ENCODE data around the gene DRGX.

DRGX gene

GRCh38 chr10:49419005-49419404 lies 23.1 kb upstream of the DRGX start:
- Histone ChIP-seq H3K27me3 (ENCODE audit: control insufficient read depth, insufficient read depth, low read length, poor library complexity, severe bottlenecking) (no peaks in the 10 kb centered on the region), H3K27ac (ENCODE audit: insufficient read depth, low read depth, low read length, poor library complexity, severe bottlenecking) (no peak overlapping the region), H3K9me3 (ENCODE audit: control insufficient read depth, low read length) (no peaks in the 10 kb centered on the region), H3K4me3 (ENCODE audit: insufficient read depth, low read depth, low read length) (no peak overlapping the region), H3K4me1 (ENCODE audit: control insufficient read depth, insufficient read depth, low read length) (no peaks in the 10 kb centered on the region), H3K36me3 (ENCODE audit: control insufficient read depth, insufficient read depth, low read length) (no peaks in the 10 kb centered on the region)
- 87 to 94% methylated on average over 7 of the region's 7 CpGs for WGBS, 2 experiments

DNA sequence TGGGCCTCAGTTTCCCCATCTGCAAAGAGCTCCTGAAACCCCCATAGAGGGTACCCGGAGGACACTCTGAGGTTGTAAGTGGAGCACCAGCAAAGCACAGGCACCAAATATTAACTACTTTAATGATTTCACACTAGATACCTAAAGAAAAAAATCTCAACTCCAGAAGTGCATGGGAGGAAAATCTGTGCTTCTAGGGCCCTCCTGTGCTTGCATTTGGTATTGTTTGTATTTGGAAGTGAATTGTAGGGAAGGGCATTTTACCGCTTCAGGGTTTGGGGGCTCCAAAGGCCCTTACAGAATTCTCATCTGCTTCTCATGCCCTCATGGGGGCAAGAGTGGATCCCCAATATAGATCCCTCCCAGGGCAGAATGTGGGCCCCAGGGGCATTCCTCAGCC lies 22.4 kb upstream of the DRGX start:
- Histone ChIP-seq H3K36me3 (ENCODE audit: control insufficient read depth, insufficient read depth, low read length) (no peaks in the 10 kb centered on the region), H3K27me3 (ENCODE audit: control insufficient read depth, insufficient read depth, low read length, poor library complexity, severe bottlenecking) (no peaks in the 10 kb centered on the region), H3K9me3 (ENCODE audit: control insufficient read depth, low read length) (no peaks in the 10 kb centered on the region), H3K4me3 (ENCODE audit: insufficient read depth, low read depth, low read length) (no peak overlapping the region), H3K27ac (ENCODE audit: insufficient read depth, low read depth, low read length, poor library complexity, severe bottlenecking) (no peak overlapping the region), H3K4me1 (ENCODE audit: control insufficient read depth, insufficient read depth, low read length) (no peaks in the 10 kb centered on the region)
- WGBS, 2 experiments, result 93% methylated on average over 2 of the region's 2 CpGs

GRCh38 chr10:49418053-49418326 lies 22.1 kb upstream of the DRGX start:
- Histone ChIP-seq H3K4me1 (ENCODE audit: control insufficient read depth, insufficient read depth, low read length) (no peaks in the 10 kb centered on the region), H3K9me3 (ENCODE audit: control insufficient read depth, low read length) (no peaks in the 10 kb centered on the region), H3K36me3 (ENCODE audit: control insufficient read depth, insufficient read depth, low read length) (no peaks in the 10 kb centered on the region), H3K27ac (ENCODE audit: insufficient read depth, low read depth, low read length, poor library complexity, severe bottlenecking) (no peak overlapping the region), H3K4me3 (ENCODE audit: insufficient read depth, low read depth, low read length) (no peak overlapping the region), H3K27me3 (ENCODE audit: control insufficient read depth, insufficient read depth, low read length, poor library complexity, severe bottlenecking) (no peaks in the 10 kb centered on the region)
- WGBS, 2 experiments, result 91 to 94% methylated on average over 6 of the region's 6 CpGs

- 88 to 91% methylated on average over 28 to 29 of the region's 29 CpGs for WGBS, 2 experiments
Measured at GRCh38 chr10:49417311-49418052, 21.6 kb upstream of the DRGX start.

DNA sequence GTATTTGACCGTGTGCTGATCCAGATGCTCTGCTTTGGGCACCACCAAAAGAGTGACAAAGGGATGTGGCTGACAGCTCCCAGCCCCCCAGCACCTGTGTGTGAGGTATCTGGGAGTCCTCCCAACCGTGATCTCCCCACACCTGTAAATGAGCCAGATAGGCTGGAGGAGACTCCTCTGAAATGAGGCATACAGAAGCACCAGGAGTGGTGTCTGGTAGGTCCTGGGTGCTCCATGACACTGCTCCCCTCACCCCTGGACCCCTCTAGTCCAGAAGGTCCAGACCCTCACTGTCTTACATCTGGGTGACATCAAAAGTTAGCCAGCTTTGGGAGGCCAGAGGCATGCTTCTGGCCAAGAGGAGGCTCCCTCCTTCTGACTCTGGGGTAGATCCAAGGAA lies 20.0 kb upstream of the DRGX start:
- Histone ChIP-seq H3K27me3 (ENCODE audit: control insufficient read depth, insufficient read depth, low read length, poor library complexity, severe bottlenecking) (no peaks in the 10 kb centered on the region), H3K4me1 (ENCODE audit: control insufficient read depth, insufficient read depth, low read length) (no peaks in the 10 kb centered on the region), H3K36me3 (ENCODE audit: control insufficient read depth, insufficient read depth, low read length) (no peaks in the 10 kb centered on the region), H3K27ac (ENCODE audit: insufficient read depth, low read depth, low read length, poor library complexity, severe bottlenecking) (no peak overlapping the region), H3K9me3 (ENCODE audit: control insufficient read depth, low read length) (no peaks in the 10 kb centered on the region), H3K4me3 (ENCODE audit: insufficient read depth, low read depth, low read length) (no peak overlapping the region)
- WGBS, 2 experiments, result 83 to 95% methylated on average over 2 of the region's 2 CpGs

More at GRCh38 chr10:49417311-49418052, 21.6 kb upstream of the DRGX start:
- Histone ChIP-seq H3K9me3 (ENCODE audit: control insufficient read depth, low read length) (no peaks in the 10 kb centered on the region), H3K27ac (ENCODE audit: insufficient read depth, low read depth, low read length, poor library complexity, severe bottlenecking) (no peak overlapping the region), H3K36me3 (ENCODE audit: control insufficient read depth, insufficient read depth, low read length) (no peaks in the 10 kb centered on the region), H3K27me3 (ENCODE audit: control insufficient read depth, insufficient read depth, low read length, poor library complexity, severe bottlenecking) (no peaks in the 10 kb centered on the region), H3K4me1 (ENCODE audit: control insufficient read depth, insufficient read depth, low read length) (no peaks in the 10 kb centered on the region), H3K4me3 (ENCODE audit: insufficient read depth, low read depth, low read length) (no peak overlapping the region)

- no peaks in the 10 kb centered on the region for H3K36me3 ChIP-seq (ENCODE audit: control insufficient read depth, insufficient read depth, low read length)
- no peaks in the 10 kb centered on the region for H3K27me3 ChIP-seq (ENCODE audit: control insufficient read depth, insufficient read depth, low read length, poor library complexity, severe bottlenecking)
- H3K9me3 ChIP-seq (ENCODE audit: control insufficient read depth, low read length), result no peaks in the 10 kb centered on the region
- 92 to 93% methylated on average over 7 of the region's 7 CpGs for WGBS, 2 experiments
- no peak overlapping the region for H3K4me3 ChIP-seq (ENCODE audit: insufficient read depth, low read depth, low read length)
- no peak overlapping the region for H3K27ac ChIP-seq (ENCODE audit: insufficient read depth, low read depth, low read length, poor library complexity, severe bottlenecking)
- H3K4me1 ChIP-seq (ENCODE audit: control insufficient read depth, insufficient read depth, low read length), result no peaks in the 10 kb centered on the region
Measured at GRCh38 chr10:49415109-49415508, 19.2 kb upstream of the DRGX start.

- H3K27me3 ChIP-seq (ENCODE audit: control insufficient read depth, insufficient read depth, low read length, poor library complexity, severe bottlenecking), result no peaks in the 10 kb centered on the region
- no peaks in the 10 kb centered on the region for H3K4me1 ChIP-seq (ENCODE audit: control insufficient read depth, insufficient read depth, low read length)
- 86 to 92% methylated on average over 2 of the region's 2 CpGs for WGBS, 2 experiments
- H3K9me3 ChIP-seq (ENCODE audit: control insufficient read depth, low read length), result no peaks in the 10 kb centered on the region
- H3K27ac ChIP-seq (ENCODE audit: insufficient read depth, low read depth, low read length, poor library complexity, severe bottlenecking), result no peak overlapping the region
- H3K36me3 ChIP-seq (ENCODE audit: control insufficient read depth, insufficient read depth, low read length), result no peaks in the 10 kb centered on the region
- H3K4me3 ChIP-seq (ENCODE audit: insufficient read depth, low read depth, low read length), result no peak overlapping the region
Measured at GRCh38 chr10:49414496-49414895, 18.6 kb upstream of the DRGX start.

DNA sequence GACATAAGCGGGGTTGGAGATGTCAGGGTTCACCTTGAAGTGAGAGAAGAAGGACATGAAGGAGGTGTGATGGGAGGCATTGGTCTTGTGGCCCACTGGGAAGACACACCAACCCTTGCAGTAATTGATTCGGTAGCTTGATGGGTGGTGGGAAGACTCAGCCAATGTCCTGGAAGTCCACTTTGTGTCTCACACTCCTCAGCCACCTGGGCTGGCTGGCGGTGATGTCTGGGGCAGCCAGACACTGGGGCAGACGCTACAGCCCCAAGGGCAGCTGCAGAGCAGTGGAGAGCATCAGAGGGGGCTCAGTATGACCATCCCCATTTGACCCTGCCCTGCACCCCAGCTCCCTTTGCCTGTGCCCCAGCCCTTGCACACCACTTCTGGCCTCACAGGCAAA lies 16.7 kb upstream of the DRGX start:
- WGBS, 2 experiments, result 88 to 93% methylated on average over 4 of the region's 4 CpGs
- Histone ChIP-seq H3K4me1 (ENCODE audit: control insufficient read depth, insufficient read depth, low read length) (no peaks in the 10 kb centered on the region), H3K27me3 (ENCODE audit: control insufficient read depth, insufficient read depth, low read length, poor library complexity, severe bottlenecking) (no peaks in the 10 kb centered on the region), H3K36me3 (ENCODE audit: control insufficient read depth, insufficient read depth, low read length) (no peaks in the 10 kb centered on the region), H3K27ac (ENCODE audit: insufficient read depth, low read depth, low read length, poor library complexity, severe bottlenecking) (no peak overlapping the region), H3K9me3 (ENCODE audit: control insufficient read depth, low read length) (no peaks in the 10 kb centered on the region), H3K4me3 (ENCODE audit: insufficient read depth, low read depth, low read length) (no peak overlapping the region)

DNA sequence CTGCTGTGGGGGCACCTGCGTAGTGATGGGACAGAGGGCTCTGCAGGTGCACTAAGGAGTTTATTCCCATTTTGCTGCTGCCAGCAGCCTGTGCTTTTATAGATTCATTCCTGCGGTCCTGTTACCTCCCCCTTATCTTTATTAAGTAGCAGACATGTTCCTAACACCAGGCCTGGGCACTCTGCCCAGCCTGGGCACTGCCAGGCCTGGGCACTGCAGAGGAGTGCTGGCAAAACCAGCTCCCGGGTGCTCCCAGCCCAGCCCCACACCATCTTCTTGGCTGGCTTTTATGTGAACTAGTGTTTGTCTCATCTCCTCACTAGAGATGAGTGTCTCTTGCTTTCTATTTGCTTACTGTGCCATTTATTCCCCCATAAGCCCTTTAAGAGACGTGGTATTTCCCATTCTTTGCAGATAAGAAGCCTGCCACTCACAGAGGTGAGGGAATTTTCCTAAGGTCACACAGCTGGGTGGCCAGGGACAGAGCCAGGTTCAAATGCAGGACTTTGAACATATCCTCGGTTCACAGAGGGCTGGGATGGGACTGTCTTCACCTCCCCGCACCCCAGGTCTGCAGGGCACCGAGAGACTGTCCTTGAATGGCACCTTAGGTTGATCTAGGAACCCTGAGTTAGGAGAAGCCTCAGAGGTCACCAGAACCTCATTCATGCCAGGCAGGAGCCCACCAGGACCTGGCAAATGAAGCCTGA lies 14.6 kb upstream of the DRGX start:
- Histone ChIP-seq H3K4me3 (ENCODE audit: insufficient read depth, low read depth, low read length) (no peak overlapping the region), H3K36me3 (ENCODE audit: control insufficient read depth, insufficient read depth, low read length) (no peaks in the 10 kb centered on the region), H3K27ac (ENCODE audit: insufficient read depth, low read depth, low read length, poor library complexity, severe bottlenecking) (no peak overlapping the region), H3K27me3 (ENCODE audit: control insufficient read depth, insufficient read depth, low read length, poor library complexity, severe bottlenecking) (no peaks in the 10 kb centered on the region), H3K9me3 (ENCODE audit: control insufficient read depth, low read length) (no peaks in the 10 kb centered on the region), H3K4me1 (ENCODE audit: control insufficient read depth, insufficient read depth, low read length) (no peaks in the 10 kb centered on the region)
- WGBS, 2 experiments, result 88 to 91% methylated on average over 7 of the region's 7 CpGs

- H3K27me3 ChIP-seq (ENCODE audit: control insufficient read depth, insufficient read depth, low read length, poor library complexity, severe bottlenecking), result no peaks in the 10 kb centered on the region
- H3K9me3 ChIP-seq (ENCODE audit: control insufficient read depth, low read length), result no peaks in the 10 kb centered on the region
- H3K4me1 ChIP-seq (ENCODE audit: control insufficient read depth, insufficient read depth, low read length), result no peaks in the 10 kb centered on the region
- no peak overlapping the region for H3K27ac ChIP-seq (ENCODE audit: insufficient read depth, low read depth, low read length, poor library complexity, severe bottlenecking)
- no peak overlapping the region for H3K4me3 ChIP-seq (ENCODE audit: insufficient read depth, low read depth, low read length)
- no peaks in the 10 kb centered on the region for H3K36me3 ChIP-seq (ENCODE audit: control insufficient read depth, insufficient read depth, low read length)
- WGBS, 2 experiments, result 83 to 87% methylated on average over 4 of the region's 4 CpGs
Measured at GRCh38 chr10:49409755-49410154, 13.9 kb upstream of the DRGX start.

Measured in ectodermal cell (in vitro differentiated cells).